ENCODE data around the gene FLT3. TPM values are rescaled to one million over a fixed set of nuclear protein-coding genes. Genes with fewer than 3 reads are reported as not detected.

Gene FLT3
- total and polyA plus RNA-seq, 2 experiments from 2014 or later = 0.06 TPM; not detected in 1

DNA sequence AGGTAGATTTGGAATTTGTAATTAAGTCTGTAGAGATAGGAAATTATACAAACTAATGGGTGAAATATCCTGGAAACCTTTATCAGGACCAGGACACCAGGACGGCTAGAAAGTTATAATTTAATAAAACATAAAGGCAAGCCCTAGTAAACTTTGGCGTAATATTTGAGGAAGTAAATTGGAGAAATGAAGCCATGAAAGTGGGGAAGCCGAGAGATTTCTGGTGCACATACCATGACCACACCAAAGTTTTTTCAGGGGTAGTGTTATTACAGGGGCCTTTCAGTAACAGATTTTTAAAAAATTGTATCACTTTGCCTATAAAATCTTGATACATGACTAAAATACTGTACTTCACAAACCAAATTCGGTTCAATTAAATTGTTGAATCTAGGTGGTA, 57.2 kb downstream of the FLT3 start:
- TF ChIP-seq, protein P1, sequence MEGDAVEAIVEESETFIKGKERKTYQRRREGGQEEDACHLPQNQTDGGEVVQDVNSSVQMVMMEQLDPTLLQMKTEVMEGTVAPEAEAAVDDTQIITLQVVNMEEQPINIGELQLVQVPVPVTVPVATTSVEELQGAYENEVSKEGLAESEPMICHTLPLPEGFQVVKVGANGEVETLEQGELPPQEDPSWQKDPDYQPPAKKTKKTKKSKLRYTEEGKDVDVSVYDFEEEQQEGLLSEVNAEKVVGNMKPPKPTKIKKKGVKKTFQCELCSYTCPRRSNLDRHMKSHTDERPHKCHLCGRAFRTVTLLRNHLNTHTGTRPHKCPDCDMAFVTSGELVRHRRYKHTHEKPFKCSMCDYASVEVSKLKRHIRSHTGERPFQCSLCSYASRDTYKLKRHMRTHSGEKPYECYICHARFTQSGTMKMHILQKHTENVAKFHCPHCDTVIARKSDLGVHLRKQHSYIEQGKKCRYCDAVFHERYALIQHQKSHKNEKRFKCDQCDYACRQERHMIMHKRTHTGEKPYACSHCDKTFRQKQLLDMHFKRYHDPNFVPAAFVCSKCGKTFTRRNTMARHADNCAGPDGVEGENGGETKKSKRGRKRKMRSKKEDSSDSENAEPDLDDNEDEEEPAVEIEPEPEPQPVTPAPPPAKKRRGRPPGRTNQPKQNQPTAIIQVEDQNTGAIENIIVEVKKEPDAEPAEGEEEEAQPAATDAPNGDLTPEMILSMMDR (IDR thresholded peaks at IDR 0.05; ENCODE audit: low read depth, low read length) = no peak
- H3K9me3 ChIP-seq (ENCODE audit: low read depth) = no peaks in the 10 kb centered on the region
- no peaks in the 10 kb centered on the region for H3K36me3 ChIP-seq
- no peaks in the 10 kb centered on the region for H3K27me3 ChIP-seq
- DNase-seq (ENCODE audit: low read depth in 1 of 2, low spot score in 1 of 2) = no peak
- no peaks in the 10 kb centered on the region for H3K4me1 ChIP-seq (ENCODE audit: low read depth)
- no peak overlapping the region for H3K4me3 ChIP-seq
- H3K27ac ChIP-seq = no peak overlapping the region

DNA sequence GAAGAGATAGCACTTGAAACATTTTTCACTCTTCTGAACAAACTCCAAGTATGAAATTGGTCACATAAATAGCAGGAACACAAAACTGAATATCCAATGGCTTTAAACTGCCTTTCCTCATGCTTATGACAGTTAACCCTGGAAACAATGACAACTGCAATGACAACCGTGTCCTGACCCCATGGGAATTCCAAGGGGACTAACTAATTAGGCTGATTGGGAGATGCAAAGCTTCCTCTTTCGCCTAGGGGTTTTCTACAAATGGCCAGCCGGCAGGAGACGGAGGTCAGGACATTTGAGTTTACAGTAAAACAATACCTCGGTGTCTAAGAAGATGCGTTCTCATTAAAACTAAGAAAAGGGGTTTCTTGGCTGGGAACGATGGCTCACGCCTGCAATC, 58.9 kb downstream of the FLT3 start:
- H3K4me1 ChIP-seq (ENCODE audit: low read depth) = no peaks in the 10 kb centered on the region
- H3K27me3 ChIP-seq = no peaks in the 10 kb centered on the region
- no peak for DNase-seq (ENCODE audit: low read depth in 1 of 2, low spot score in 1 of 2)
- no peaks in the 10 kb centered on the region for H3K9me3 ChIP-seq (ENCODE audit: low read depth)
- no peak overlapping the region for H3K27ac ChIP-seq
- H3K4me3 ChIP-seq = no peak overlapping the region
- TF ChIP-seq, protein P1 (IDR thresholded peaks at IDR 0.05; ENCODE audit: low read depth, low read length) = no peak
- H3K36me3 ChIP-seq = no peaks in the 10 kb centered on the region

DNA sequence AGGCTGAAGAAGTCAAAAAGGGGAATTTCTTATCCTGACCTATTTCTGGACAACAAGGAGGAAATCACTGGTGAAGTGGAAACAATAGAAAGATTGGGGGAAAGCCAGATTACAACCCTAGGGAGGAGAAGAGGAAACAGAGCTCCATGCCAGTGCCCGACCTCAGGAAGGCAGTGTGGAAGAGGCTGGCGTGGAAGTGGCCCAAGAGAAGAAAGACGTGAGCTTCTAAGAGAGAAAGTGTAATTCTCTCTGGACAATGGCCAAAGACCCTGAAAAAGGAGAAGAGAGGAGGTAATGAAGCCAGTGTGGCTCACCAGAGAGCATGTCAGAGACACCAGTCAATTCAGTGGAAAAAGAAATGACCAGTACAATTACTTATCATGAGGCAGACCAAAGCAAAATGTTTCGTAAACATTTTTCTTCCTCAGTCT, 59.3 kb downstream of the FLT3 start:
- no peaks in the 10 kb centered on the region for H3K9me3 ChIP-seq (ENCODE audit: low read depth)
- DNase-seq (ENCODE audit: low read depth in 1 of 2, low spot score in 1 of 2) = no peak
- H3K27ac ChIP-seq = no peak overlapping the region
- H3K4me3 ChIP-seq = no peak overlapping the region
- no peaks in the 10 kb centered on the region for H3K36me3 ChIP-seq
- H3K4me1 ChIP-seq (ENCODE audit: low read depth) = no peaks in the 10 kb centered on the region
- TF ChIP-seq, protein P1 (IDR thresholded peaks at IDR 0.05; ENCODE audit: low read depth, low read length) = no peak
- H3K27me3 ChIP-seq = no peaks in the 10 kb centered on the region

DNA sequence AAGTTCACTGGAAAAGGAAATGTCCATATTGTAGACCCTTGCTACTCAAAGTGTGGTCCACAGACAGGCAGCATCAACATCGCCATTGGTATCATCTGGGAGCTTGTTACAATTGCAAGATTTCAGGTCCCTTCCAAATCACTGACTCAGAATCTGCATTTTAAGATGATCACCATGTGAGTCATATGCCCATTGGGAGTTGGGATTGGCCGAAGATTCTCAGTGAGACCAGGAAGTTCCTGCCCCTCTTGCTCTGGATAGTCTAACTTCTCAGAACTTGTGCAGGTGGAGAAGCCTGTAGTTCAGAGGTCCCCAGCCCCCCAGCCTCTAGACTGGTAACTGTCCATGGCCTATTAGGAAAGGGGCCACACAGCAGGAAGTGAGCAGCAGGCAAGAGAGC, 63.0 kb downstream of the FLT3 start:
- no peaks in the 10 kb centered on the region for H3K9me3 ChIP-seq (ENCODE audit: low read depth)
- no peak for DNase-seq (ENCODE audit: low read depth in 1 of 2, low spot score in 1 of 2)
- TF ChIP-seq, protein P1 (IDR thresholded peaks at IDR 0.05; ENCODE audit: low read depth, low read length) = no peak
- H3K4me3 ChIP-seq = no peak overlapping the region
- no peaks in the 10 kb centered on the region for H3K4me1 ChIP-seq (ENCODE audit: low read depth)
- H3K36me3 ChIP-seq = no peaks in the 10 kb centered on the region
- no peak overlapping the region for H3K27ac ChIP-seq
- H3K27me3 ChIP-seq = no peaks in the 10 kb centered on the region

DNA sequence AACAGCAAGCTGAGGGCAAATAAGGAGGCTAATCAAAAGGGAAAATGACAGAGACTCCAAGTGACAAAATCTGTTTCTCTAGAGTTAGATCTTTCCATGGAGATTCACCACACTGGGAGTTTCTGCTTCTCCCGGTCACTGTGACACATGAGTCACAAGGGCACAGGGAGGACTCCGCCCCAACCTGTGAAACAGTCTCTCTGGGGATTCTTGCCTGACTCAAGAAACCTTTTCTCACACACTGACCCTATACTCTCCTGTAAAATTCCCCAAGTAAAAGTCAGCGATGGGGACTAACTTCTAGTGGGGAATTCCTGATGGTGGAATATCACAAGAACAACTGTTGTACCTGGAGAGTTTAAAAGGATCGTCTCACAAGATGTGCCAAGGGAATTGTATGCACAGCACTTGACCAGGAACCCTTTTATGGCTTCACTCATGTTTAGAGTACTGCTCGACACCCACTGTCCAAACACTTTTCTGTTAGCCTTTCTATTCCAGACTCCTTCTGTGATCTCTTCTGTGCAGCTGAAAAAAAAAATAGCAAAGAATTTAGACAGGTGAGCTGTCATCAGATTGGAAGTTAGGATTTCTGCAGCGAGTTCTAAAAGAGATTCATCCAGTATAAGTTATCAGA, 65.1 kb downstream of the FLT3 start:
- H3K4me3 ChIP-seq = no peak overlapping the region
- H3K9me3 ChIP-seq (ENCODE audit: low read depth) = no peaks in the 10 kb centered on the region
- H3K36me3 ChIP-seq = no peaks in the 10 kb centered on the region
- DNase-seq (ENCODE audit: low read depth in 1 of 2, low spot score in 1 of 2) = no peak
- TF ChIP-seq, protein P1 (IDR thresholded peaks at IDR 0.05; ENCODE audit: low read depth, low read length) = no peak
- no peaks in the 10 kb centered on the region for H3K4me1 ChIP-seq (ENCODE audit: low read depth)
- no peak overlapping the region for H3K27ac ChIP-seq
- no peaks in the 10 kb centered on the region for H3K27me3 ChIP-seq

All from cardiac muscle cell (in vitro differentiated cells and primary cell).